Hepatocyte (in vitro differentiated cells): ENCODE measurements around the gene EEF2KMT.

Experiments used
- CTCF ChIP-seq: fragments of 200-600 bp; sonication (generic); IDR thresholded peaks from 2 replicates; pipeline ENCODE4 v1.5.1; 2016; ENCODE audit warnings: antibody characterized with exemption, mild to moderate bottlenecking; ENCODE audit not compliant: poor library complexity
- EZH2 ChIP-seq: fragments of 200-600 bp; sonication (generic); IDR thresholded peaks from 2 replicates; pipeline ENCODE4 v1.6.1; 2016; ENCODE audit warnings: antibody characterized with exemption, mild to moderate bottlenecking, borderline replicate concordance
- EZH2phosphoT487 ChIP-seq: fragments of 200-600 bp; sonication (generic); IDR thresholded peaks from one replicate; pipeline ENCODE4 v1.6.1; 2018; ENCODE audit warnings: antibody characterized with exemption, mild to moderate bottlenecking, low read depth, moderate library complexity; ENCODE audit not compliant: unreplicated experiment, severe bottlenecking

- TF ChIP-seq EZH2 (no peak), CTCF (no peak), EZH2phosphoT487 (no peak)
Measured at GRCh38 chr16:5069854-5070253, 27.7 kb downstream of the EEF2KMT start.
